SH-SY5Y (cell line): Measurements from ENCODE around the gene KCNQ1OT1.

Experiments used
- GATA2 ChIP-seq: IDR thresholded peaks from 2 replicates; pipeline ENCODE4 v1.6.1; 2011; ENCODE audit warnings: mild to moderate bottlenecking, low read depth, low read length
- GATA3 ChIP-seq: IDR thresholded peaks from 2 replicates; pipeline ENCODE4 v1.6.1; 2011; ENCODE audit warnings: low read depth, mild to moderate bottlenecking, low read length, moderate library complexity

DNA sequence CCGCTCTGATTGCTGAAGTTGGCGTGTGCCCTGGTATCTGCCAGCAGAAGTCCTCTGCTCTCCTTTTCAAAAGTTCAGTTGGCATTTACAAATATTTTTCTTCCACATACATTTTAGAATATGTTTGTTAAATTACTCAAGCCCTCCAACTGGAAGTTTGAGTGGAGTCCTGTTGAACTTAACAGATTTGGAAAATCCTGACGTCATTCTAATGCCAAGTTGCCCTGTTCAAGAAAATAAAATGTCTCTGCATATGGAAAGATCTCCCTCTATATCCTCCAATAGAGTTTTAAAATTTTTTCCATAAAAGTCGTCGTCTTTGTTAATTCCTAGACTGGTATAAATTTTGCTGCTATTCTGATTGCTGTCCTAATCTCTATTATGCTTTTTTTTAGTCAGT, 3.3 kb downstream of the KCNQ1OT1 start:
- TF ChIP-seq GATA2 (no peak), GATA3 (no peak)
